CD4-positive, alpha-beta T cell (primary cell): ENCODE data around the gene PTGER4. TPM values are rescaled to one million over a fixed set of nuclear protein-coding genes. Genes with fewer than 3 reads are reported as not detected.

Source experiments
- ATAC-seq: fragments of 200-7000 bp; cut with Tn5 transposase; one replicate; pipeline ENCODE4 v1.10.0; 2022; ENCODE audit warnings: mild to moderate bottlenecking; ENCODE audit not compliant: poor library complexity
- CTCF ChIA-PET: fragments of 350-600 bp; sonication (Branson Sonifier 250); formaldehyde crosslinking; loops from one replicate; lab custom pipeline; 2021; ENCODE audit warnings: antibody characterized with exemption, inconsistent platforms; lab: Charles Lee
- POLR2A ChIA-PET: fragments of 350-600 bp; sonication (Branson Sonifier 250); formaldehyde crosslinking; loops from one replicate; lab custom pipeline; 2021; ENCODE audit warnings: antibody characterized with exemption, inconsistent platforms; lab: Charles Lee
- DNase-seq, 14 experiments: peaks; one replicate each; pipeline ENCODE4 v3.0.0-alpha.2; 2013 to 2020; ENCODE audit warnings: mixed read lengths in 2 of 14
- H3K27ac ChIP-seq, 2 donors: one replicate each; pipeline versions ENCODE4 v1.5.1 to v1.7.0; 2013; ENCODE audit warnings: low read length in 2 of 2, low read depth in 1 of 2, mild to moderate bottlenecking in 1 of 2
- H3K27me3 ChIP-seq, 2 experiments: 1 replicate in 1 of 2; 2 replicates in 1 of 2; pipeline versions ENCODE4 v1.6.1 to v1.7.0; 2013; ENCODE audit warnings: low read length in 2 of 2, control low read depth in 1 of 2, mild to moderate bottlenecking in 1 of 2, moderate library complexity in 1 of 2; ENCODE audit not compliant: insufficient read depth in 2 of 2, control insufficient read depth in 1 of 2
- H3K36me3 ChIP-seq: one replicate; pipeline ENCODE4 v1.6.1; 2013; ENCODE audit warnings: low read length, control low read depth; ENCODE audit not compliant: insufficient read depth
- H3K4me1 ChIP-seq: one replicate; pipeline ENCODE4 v1.6.1; 2013; ENCODE audit warnings: low read length, control low read depth; ENCODE audit not compliant: insufficient read depth
- H3K4me3 ChIP-seq: one replicate; pipeline ENCODE4 v1.5.1; 2013; ENCODE audit warnings: mild to moderate bottlenecking, low read length, moderate library complexity
- H3K9me3 ChIP-seq, 2 experiments: 1 replicate in 1 of 2; 2 replicates in 1 of 2; pipeline versions ENCODE4 v1.6.1 to v1.7.0; 2013; ENCODE audit warnings: low read length in 2 of 2, mild to moderate bottlenecking in 2 of 2, control low read depth in 1 of 2, moderate library complexity in 1 of 2; ENCODE audit not compliant: control insufficient read depth in 1 of 2, insufficient read depth in 1 of 2
- H3K27ac Mint-ChIP-seq: one replicate; pipeline ENCODE4 v1.8.0; 2020; ENCODE audit warnings: mixed read lengths
- H3K27me3 Mint-ChIP-seq: one replicate; pipeline ENCODE4 v1.8.0; 2021; ENCODE audit warnings: mixed read lengths
- H3K36me3 Mint-ChIP-seq: one replicate; pipeline ENCODE4 v1.8.0; 2021; ENCODE audit warnings: low read depth, mixed read lengths
- H3K4me1 Mint-ChIP-seq: one replicate; pipeline ENCODE4 v1.8.0; 2021; ENCODE audit warnings: low read depth, mixed read lengths
- H3K4me3 Mint-ChIP-seq: one replicate; pipeline ENCODE4 v1.8.0; 2020; ENCODE audit warnings: mild to moderate bottlenecking, mixed read lengths
- H3K9me3 Mint-ChIP-seq: one replicate; pipeline ENCODE4 v1.8.0; 2020; ENCODE audit warnings: mixed read lengths
- CTCF ChIP-seq: fragments of 200-600 bp; IDR thresholded peaks from one replicate; pipeline ENCODE4 v1.8.0; 2022; ENCODE audit warnings: antibody characterized with exemption, mild to moderate bottlenecking
- intact Hi-C, 2 experiments: fragments of 100-400 bp; cut with DNase I in 1 of 2; cut with micrococcal nuclease in 1 of 2; formaldehyde crosslinking; loops; one replicate each; pipeline versions ENCODE4 v1.15.1 to v1.9.0; 2023 to 2025; cut with DNase I, micrococcal nuclease
- total RNA-seq, 174 experiments: library from RNA in 2 of 174; stranded (reverse) in 2 of 174; gene quantifications; one replicate each; pipeline ENCODE4 v1.2.3 and lab custom pipeline; 2021 to 2026

PTGER4 gene
- total RNA-seq, 2 experiments from 2014 or later = 352 to 356 TPM

- no peak for ATAC-seq
- H3K4me1 Mint-ChIP-seq = peaks cover 63% of the 10 kb centered on the region
- peaks cover 38% of the 10 kb centered on the region for H3K4me1 ChIP-seq
These were observed 1.1 kb upstream of the PTGER4 start for GRCh38 chr5:40678460-40679147.

DNA sequence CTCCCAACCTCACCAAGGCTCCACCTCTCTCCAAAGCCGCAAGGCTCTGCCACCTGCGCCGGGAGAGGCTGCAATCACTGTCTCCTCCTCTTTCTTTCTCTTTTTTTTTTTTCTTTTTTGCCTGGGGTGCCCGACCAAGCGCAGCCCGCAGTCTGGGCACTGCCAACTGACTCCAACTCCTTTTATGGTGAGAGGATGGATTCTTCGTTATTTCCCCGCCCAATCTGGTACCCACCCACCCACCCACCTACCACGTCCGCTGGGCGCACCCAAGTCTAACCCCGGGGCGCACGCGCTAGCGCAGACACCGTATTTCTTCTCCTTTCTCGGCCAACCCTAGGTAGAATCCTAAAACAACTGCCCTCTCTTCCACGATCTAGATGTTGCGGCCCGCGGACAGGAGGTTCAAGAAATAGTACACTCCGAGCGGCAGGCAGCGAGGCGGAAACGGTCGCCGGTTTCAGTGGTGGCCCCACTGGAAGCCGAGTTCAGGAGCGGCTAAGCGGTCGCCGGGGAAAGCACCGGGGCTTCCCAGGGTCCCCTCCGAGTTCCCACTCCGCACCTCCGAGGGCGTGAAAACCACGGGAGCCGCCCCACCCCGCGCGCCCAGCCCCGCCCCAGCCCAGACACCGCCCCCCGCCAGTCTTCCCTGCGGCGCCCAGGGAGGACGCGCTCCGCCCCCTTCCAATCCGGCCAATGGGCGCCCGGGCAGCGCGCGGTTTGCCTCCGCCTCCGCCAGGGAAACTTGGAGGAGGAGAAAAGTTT is 385 bp upstream of the PTGER4 start:
- POLR2A ChIA-PET = interaction anchor here (0.6 to 9.6 kb wide), 23 partner anchors 9 to 1462 kb away, joined by 3 to 103 read pairs (median 5); partner anchors contain the start of gene TTC33
- Mint-ChIP-seq H3K27me3 (no peaks in the 10 kb centered on the region), H3K9me3 (no peaks in the 10 kb centered on the region), H3K27ac (peak overlapping the region; percentile 84), H3K4me1 (peaks cover 59% of the 10 kb centered on the region), H3K36me3 (peaks cover 54% of the 10 kb centered on the region), H3K4me3 (peak overlapping the region; percentile 99)
- H3K27ac ChIP-seq = peak overlapping the region; percentile 82 to 93
- H3K27me3 ChIP-seq = no peaks in the 10 kb centered on the region
- CTCF ChIA-PET = interaction anchor here (1.6 kb wide), 2 partner anchors 9 to 269 kb away, joined by 5 to 9 read pairs; no protein-coding TSS in a partner anchor
- peak overlapping the region; percentile 91 for H3K4me3 ChIP-seq
- H3K36me3 ChIP-seq = peaks cover 8% of the 10 kb centered on the region
- intact Hi-C loops = loop anchor here in 1 of 2 experiments (2.0 kb wide), 2 partner anchors 25 to 269 kb away; no protein-coding TSS in a partner anchor
- no peaks in the 10 kb centered on the region for H3K9me3 ChIP-seq
- DNase-seq (peak; percentile 79 to 95 (median 88)), ATAC-seq (peak; percentile 67)
- no peak for TF ChIP-seq CTCF
- H3K4me1 ChIP-seq = peaks cover 38% of the 10 kb centered on the region

More at GRCh38 chr5:40678460-40679147, 1.1 kb upstream of the PTGER4 start:
- intact Hi-C loops = loop anchor here in 1 of 2 experiments (2.0 kb wide), 2 partner anchors 24 to 268 kb away; no protein-coding TSS in a partner anchor
- peak overlapping the region; percentile 99 for H3K4me3 Mint-ChIP-seq
- ChIA-PET CTCF (no interaction called here), POLR2A (interaction anchor here (0.6 to 9.6 kb wide), 6 partner anchors 25 to 269 kb away, joined by 3 to 103 read pairs (median 6); no protein-coding TSS in a partner anchor)
- no peaks in the 10 kb centered on the region for H3K9me3 Mint-ChIP-seq
- peak overlapping the region; percentile 91 for H3K4me3 ChIP-seq
- no peak for DNase-seq
- H3K27me3 ChIP-seq = no peaks in the 10 kb centered on the region
- H3K27ac ChIP-seq = peak overlapping the region; percentile 82 to 93
- TF ChIP-seq CTCF = no peak
- peak overlapping the region; percentile 84 for H3K27ac Mint-ChIP-seq
- peaks cover 50% of the 10 kb centered on the region for H3K36me3 Mint-ChIP-seq
- H3K36me3 ChIP-seq = peaks cover 8% of the 10 kb centered on the region
- H3K27me3 Mint-ChIP-seq = no peaks in the 10 kb centered on the region
- no peaks in the 10 kb centered on the region for H3K9me3 ChIP-seq

- peak overlapping the region; percentile 91 for H3K4me3 ChIP-seq
- Mint-ChIP-seq H3K27me3 (no peaks in the 10 kb centered on the region), H3K4me3 (peak overlapping the region; percentile 99), H3K4me1 (peaks cover 60% of the 10 kb centered on the region), H3K27ac (peak overlapping the region; percentile 84), H3K9me3 (no peaks in the 10 kb centered on the region), H3K36me3 (peaks cover 67% of the 10 kb centered on the region)
- H3K27me3 ChIP-seq = no peaks in the 10 kb centered on the region
- POLR2A ChIA-PET = interaction anchor here (0.6 to 9.6 kb wide), 22 partner anchors 8 to 303 kb away, joined by 3 to 103 read pairs (median 6); no protein-coding TSS in a partner anchor
- no peaks in the 10 kb centered on the region for H3K9me3 ChIP-seq
- TF ChIP-seq CTCF = peak; percentile 24
- no peak for ATAC-seq
- DNase-seq = peak; percentile 26 to 74 (median 44)
- intact Hi-C loops = loop anchor here (2.0 to 5.0 kb wide), 4 partner anchors 59 to 270 kb away; no protein-coding TSS in a partner anchor
- peaks cover 8% of the 10 kb centered on the region for H3K36me3 ChIP-seq
- peak overlapping the region; percentile 63 to 82 for H3K27ac ChIP-seq
- CTCF ChIA-PET = interaction anchor here (0.9 to 1.6 kb wide), 3 partner anchors 8 to 296 kb away, joined by 3 to 9 read pairs (median 5); no protein-coding TSS in a partner anchor
- H3K4me1 ChIP-seq = peaks cover 24% of the 10 kb centered on the region
These were observed 1.1 kb downstream of the PTGER4 start for GRCh38 chr5:40680741-40681362.
